A673 (cell line): ENCODE results near the gene SCAF1. TPM values are rescaled to one million over a fixed set of nuclear protein-coding genes. Genes with fewer than 3 reads are reported as not detected.

Experiments used
- BruUV-seq: library from RNA; stranded (reverse); fragments of 400-500 nt; replicated peaks from 2 replicates; lab custom pipeline; 2021; lab: Mats Ljungman, UMichigan
- CTCF ChIA-PET: fragments of 300-600 bp; sonication (Branson Sonifier 250); formaldehyde crosslinking; loops from one replicate; lab custom pipeline; 2022; ENCODE audit warnings: antibody characterized with exemption; lab: Charles Lee
- POLR2A ChIA-PET: fragments of 300-600 bp; sonication (Branson Sonifier 250); formaldehyde crosslinking; loops from one replicate; lab custom pipeline; 2022; ENCODE audit warnings: antibody characterized with exemption; ENCODE audit not compliant: low non-redundant PET; lab: Charles Lee
- DNase-seq: peaks from one replicate; pipeline ENCODE4 v3.0.0-alpha.2; 2015; ENCODE audit warnings: low spot score
- H3K27ac ChIP-seq: fragments of 200-600 bp; sonication (generic); 2 replicates; pipeline ENCODE4 v1.5.1; 2016; ENCODE audit warnings: mixed run types, low read depth, mild to moderate bottlenecking, mixed read lengths, antibody characterized with exemption, low read length; ENCODE audit not compliant: poor library complexity, severe bottlenecking
- H3K27me3 ChIP-seq: fragments of 200-600 bp; sonication (generic); replicated peaks from 2 replicates; pipeline ENCODE4 v1.6.1; 2017; ENCODE audit warnings: mixed run types, low read depth, mild to moderate bottlenecking, mixed read lengths, antibody characterized with exemption, low read length; ENCODE audit not compliant: insufficient read depth, poor library complexity
- H3K36me3 ChIP-seq: fragments of 200-600 bp; sonication (generic); 2 replicates; pipeline ENCODE4 v1.6.1; 2016; ENCODE audit warnings: mixed run types, mild to moderate bottlenecking, mixed read lengths, antibody characterized with exemption, low read length; ENCODE audit not compliant: insufficient read depth, poor library complexity, severe bottlenecking
- H3K4me1 ChIP-seq: fragments of 200-600 bp; sonication (generic); 2 replicates; pipeline ENCODE4 v1.6.1; 2017; ENCODE audit warnings: mixed run types, mild to moderate bottlenecking, mixed read lengths, antibody characterized with exemption, low read length; ENCODE audit not compliant: insufficient read depth, poor library complexity, severe bottlenecking
- H3K4me3 ChIP-seq: fragments of 200-600 bp; sonication (generic); 2 replicates; pipeline ENCODE4 v1.5.1; 2016; ENCODE audit warnings: low read depth, mixed run types, mild to moderate bottlenecking, mixed read lengths, low read length; ENCODE audit not compliant: poor library complexity, severe bottlenecking
- H3K9me3 ChIP-seq: fragments of 200-600 bp; sonication (generic); 2 replicates; pipeline ENCODE4 v1.6.1; 2016; ENCODE audit warnings: mixed run types, low read depth, mild to moderate bottlenecking, mixed read lengths, antibody characterized with exemption, low read length; ENCODE audit not compliant: poor library complexity, severe bottlenecking
- EZH2 ChIP-seq: fragments of 200-600 bp; sonication (generic); IDR thresholded peaks from 2 replicates; pipeline ENCODE4 v1.6.1; 2017; ENCODE audit warnings: borderline replicate concordance, low read depth, mild to moderate bottlenecking, mixed read lengths, antibody characterized with exemption, low read length; ENCODE audit not compliant: poor library complexity, severe bottlenecking
- intact Hi-C: fragments of 100-400 bp; cut with micrococcal nuclease; formaldehyde crosslinking; loops from one replicate; pipeline ENCODE4 v1.10.0; 2022; ENCODE audit not compliant: unreplicated experiment
- total RNA-seq: library from RNA; stranded (reverse); gene quantifications from 2 replicates; pipeline ENCODE4 v1.2.3, GENCODE V29; 2021
- TF ChIP-seq, protein P1 (sequence below): fragments of 300-800, 200-600 bp; sonication (generic); conservative IDR thresholded peaks from 2 replicates; pipeline ENCODE4 v1.5.1; 2017; ENCODE audit warnings: low read depth, mild to moderate bottlenecking, antibody characterized with exemption, low read length, moderate library complexity, mixed read lengths

Gene SCAF1
- total RNA-seq, 1 experiment from 2014 or later = 98.2 TPM

- Histone ChIP-seq H3K27me3 (no peaks in the 10 kb centered on the region), H3K27ac (no peak overlapping the region), H3K4me1 (peaks cover 7% of the 10 kb centered on the region), H3K4me3 (no peak overlapping the region), H3K9me3 (no peaks in the 10 kb centered on the region), H3K36me3 (peaks cover 79% of the 10 kb centered on the region)
- no peak for DNase-seq
- intact Hi-C loops = no loop called here
- CTCF ChIA-PET = no interaction called here
- TF ChIP-seq, protein P1, sequence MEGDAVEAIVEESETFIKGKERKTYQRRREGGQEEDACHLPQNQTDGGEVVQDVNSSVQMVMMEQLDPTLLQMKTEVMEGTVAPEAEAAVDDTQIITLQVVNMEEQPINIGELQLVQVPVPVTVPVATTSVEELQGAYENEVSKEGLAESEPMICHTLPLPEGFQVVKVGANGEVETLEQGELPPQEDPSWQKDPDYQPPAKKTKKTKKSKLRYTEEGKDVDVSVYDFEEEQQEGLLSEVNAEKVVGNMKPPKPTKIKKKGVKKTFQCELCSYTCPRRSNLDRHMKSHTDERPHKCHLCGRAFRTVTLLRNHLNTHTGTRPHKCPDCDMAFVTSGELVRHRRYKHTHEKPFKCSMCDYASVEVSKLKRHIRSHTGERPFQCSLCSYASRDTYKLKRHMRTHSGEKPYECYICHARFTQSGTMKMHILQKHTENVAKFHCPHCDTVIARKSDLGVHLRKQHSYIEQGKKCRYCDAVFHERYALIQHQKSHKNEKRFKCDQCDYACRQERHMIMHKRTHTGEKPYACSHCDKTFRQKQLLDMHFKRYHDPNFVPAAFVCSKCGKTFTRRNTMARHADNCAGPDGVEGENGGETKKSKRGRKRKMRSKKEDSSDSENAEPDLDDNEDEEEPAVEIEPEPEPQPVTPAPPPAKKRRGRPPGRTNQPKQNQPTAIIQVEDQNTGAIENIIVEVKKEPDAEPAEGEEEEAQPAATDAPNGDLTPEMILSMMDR = no peak
- TF ChIP-seq EZH2 = no peak
- POLR2A ChIA-PET = no interaction called here
- BruUV-seq = no TSS peak
Measured at GRCh38 chr19:49596954-49597702, 44.9 kb upstream of the SCAF1 start.

- no TSS peak for BruUV-seq
- no peak for TF ChIP-seq EZH2
- TF ChIP-seq, protein P1 = no peak
- H3K4me3 ChIP-seq = no peak overlapping the region
- no peak overlapping the region for H3K27ac ChIP-seq
- no peak for DNase-seq
- H3K36me3 ChIP-seq = peaks cover 84% of the 10 kb centered on the region
- no peaks in the 10 kb centered on the region for H3K27me3 ChIP-seq
- H3K9me3 ChIP-seq = no peaks in the 10 kb centered on the region
- intact Hi-C loops = no loop called here
- H3K4me1 ChIP-seq = peaks cover 7% of the 10 kb centered on the region
- ChIA-PET POLR2A (no interaction called here), CTCF (no interaction called here)
Measured at GRCh38 chr19:49597703-49597974, 44.4 kb upstream of the SCAF1 start.

GRCh38 chr19:49599378-49600295, 42.4 kb upstream of the SCAF1 start:
- no peaks in the 10 kb centered on the region for H3K9me3 ChIP-seq
- TF ChIP-seq EZH2 = no peak
- TF ChIP-seq, protein P1 = no peak
- ChIA-PET POLR2A (no interaction called here), CTCF (no interaction called here)
- peaks cover 91% of the 10 kb centered on the region for H3K36me3 ChIP-seq
- no peaks in the 10 kb centered on the region for H3K27me3 ChIP-seq
- H3K4me3 ChIP-seq = no peak overlapping the region
- no peak for DNase-seq
- intact Hi-C loops = no loop called here
- H3K4me1 ChIP-seq = no peaks in the 10 kb centered on the region
- H3K27ac ChIP-seq = no peak overlapping the region
- no TSS peak for BruUV-seq
